ENCODE data around the gene LACC1.

- TF ChIP-seq CTCF (IDR thresholded peaks at IDR 0.05; ENCODE audit: low read depth, low read length, poor library complexity, severe bottlenecking) = no peak
- TF ChIP-seq EZH2phosphoT487 (IDR thresholded peaks at IDR 0.05; ENCODE audit: borderline replicate concordance, low read length) = no peak
Measured at GRCh38 chr13:43880214-43880855, 631 bp downstream of the LACC1 start.
